ENCODE measurements around the gene ANK3.

- no peak for TF ChIP-seq GATA2 (IDR thresholded peaks at IDR 0.05; ENCODE audit: low read depth, low read length)
- TF ChIP-seq GATA3 (IDR thresholded peaks at IDR 0.05; ENCODE audit: low read depth, low read length): no peak
Observed at GRCh38 chr10:60222047-60222446, 167.6 kb downstream of the ANK3 start.
